HEK293T (cell line): ENCODE data around the gene SCYL1.

ENCODE experiments used
- FOXK2 ChIP-seq: fragments of 450-650 bp; IDR thresholded peaks from 2 replicates; pipeline ENCODE4 v1.6.1; 2016; ENCODE audit warnings: mild to moderate bottlenecking
- FOXM1 ChIP-seq: fragments of 450-650 bp; IDR thresholded peaks from 2 replicates; pipeline ENCODE4 v1.6.1; 2017; ENCODE audit warnings: mild to moderate bottlenecking, borderline replicate concordance
- LEF1 ChIP-seq: fragments of 450-650 bp; IDR thresholded peaks from 2 replicates; pipeline ENCODE4 v1.6.1; 2017; ENCODE audit warnings: mild to moderate bottlenecking, borderline replicate concordance
- NFRKB ChIP-seq: fragments of 450-650 bp; IDR thresholded peaks from 2 replicates; pipeline ENCODE4 v1.6.1; 2016; ENCODE audit warnings: mild to moderate bottlenecking, moderate library complexity
- SP1 ChIP-seq: fragments of 450-650 bp; IDR thresholded peaks from 2 replicates; pipeline ENCODE4 v1.6.1; 2017

GRCh38 chr11:65581928-65582327, 57.0 kb downstream of the SCYL1 start:
- TF ChIP-seq NFRKB (no peak), FOXM1 (no peak), SP1 (no peak), LEF1 (no peak), FOXK2 (no peak)
